H1 (cell line): Measurements from ENCODE around the gene EFR3B.

Experiments used
- EP300 ChIP-seq, 2 experiments: IDR thresholded peaks; 1 replicate in 1 of 2; 2 replicates in 1 of 2; pipeline ENCODE4 v1.6.1; 2011 to 2012; ENCODE audit warnings: low read depth in 2 of 2, low read length in 2 of 2, mild to moderate bottlenecking in 2 of 2, borderline replicate concordance in 1 of 2, inconsistent platforms in 1 of 2, moderate library complexity in 1 of 2
- GABPA ChIP-seq: IDR thresholded peaks from 2 replicates; pipeline ENCODE4 v1.6.1; 2011; ENCODE audit warnings: mild to moderate bottlenecking, low read length, moderate library complexity, borderline replicate concordance; ENCODE audit not compliant: insufficient read depth
- RXRA ChIP-seq: IDR thresholded peaks from 2 replicates; pipeline ENCODE4 v1.6.1; 2011; ENCODE audit warnings: low read depth, mild to moderate bottlenecking, low read length, moderate library complexity; ENCODE audit not compliant: insufficient read depth
- TF ChIP-seq, protein P1 (sequence below): IDR thresholded peaks from 2 replicates; pipeline ENCODE4 v1.6.1; 2012; ENCODE audit warnings: inconsistent platforms

DNA sequence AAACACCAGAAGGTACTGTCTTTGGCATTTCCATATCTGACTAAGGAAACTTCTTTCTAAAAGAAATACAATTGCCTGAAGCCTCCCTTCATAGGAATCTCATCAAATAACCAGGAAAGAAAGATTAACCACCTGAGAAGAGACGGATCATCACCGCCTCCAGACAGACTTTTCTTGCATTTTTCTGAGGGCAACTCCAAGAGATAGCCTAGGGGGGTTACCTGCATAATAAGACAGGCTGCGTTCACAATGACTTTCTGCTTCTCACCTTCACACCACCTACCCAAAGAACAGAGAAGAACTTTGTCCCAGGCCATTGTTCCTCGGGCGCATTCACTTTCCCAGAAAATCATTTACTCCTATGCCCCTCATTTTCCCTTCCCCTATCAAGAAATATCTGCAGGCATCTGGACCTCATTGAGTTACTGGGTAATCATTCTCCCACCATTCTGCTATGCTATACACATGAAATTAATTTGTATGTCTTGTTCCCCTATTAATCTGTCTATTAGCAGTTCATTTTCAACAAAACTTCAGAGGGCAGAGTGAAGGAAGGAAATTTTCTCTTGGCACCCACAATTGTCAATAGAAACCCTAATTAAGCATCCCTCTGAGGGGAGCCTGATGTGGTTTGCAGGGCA lies 134.8 kb downstream of the EFR3B start:
- no peak for TF ChIP-seq GABPA
- no peak for TF ChIP-seq EP300 (IDR thresholded peaks at IDR 0.05; ENCODE audit: borderline replicate concordance in 1 of 2, low read depth in 2 of 2, low read length in 2 of 2)
- TF ChIP-seq, protein P1, sequence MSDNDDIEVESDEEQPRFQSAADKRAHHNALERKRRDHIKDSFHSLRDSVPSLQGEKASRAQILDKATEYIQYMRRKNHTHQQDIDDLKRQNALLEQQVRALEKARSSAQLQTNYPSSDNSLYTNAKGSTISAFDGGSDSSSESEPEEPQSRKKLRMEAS, result no peak
- TF ChIP-seq RXRA, result no peak
